HepG2 (cell line): Measurements from ENCODE around the gene GABRR3. TPM values are rescaled to one million over a fixed set of nuclear protein-coding genes. Genes with fewer than 3 reads are reported as not detected.

ENCODE experiments used
- BCLAF1 ChIP-seq: fragments of 450-650 bp; IDR thresholded peaks from 2 replicates; pipeline ENCODE4 v1.6.1; 2017; ENCODE audit warnings: mild to moderate bottlenecking
- GLMP ChIP-seq: sonication (generic); formaldehyde crosslinking; IDR thresholded peaks from 2 replicates; pipeline ENCODE4 v1.9.0; 2021; ENCODE audit warnings: missing genetic modification reagents, mild to moderate bottlenecking, borderline replicate concordance
- GZF1 ChIP-seq: sonication (generic); formaldehyde crosslinking; IDR thresholded peaks from 2 replicates; pipeline ENCODE4 v1.5.1; 2020; ENCODE audit warnings: mild to moderate bottlenecking, missing genetic modification reagents
- MATR3 ChIP-seq: sonication (generic); formaldehyde crosslinking; IDR thresholded peaks from 2 replicates; pipeline ENCODE4 v1.4.0; 2020; ENCODE audit warnings: missing genetic modification reagents
- MBNL3 ChIP-seq: fragments of 250-450 bp; sonication (Bioruptor Pico); conservative IDR thresholded peaks from 2 replicates; pipeline ENCODE4 v1.8.0; 2022; ENCODE audit warnings: mild to moderate bottlenecking, inconsistent platforms
- NFAT5 ChIP-seq: sonication (generic); formaldehyde crosslinking; IDR thresholded peaks from 2 replicates; pipeline ENCODE4 v1.4.0; 2020; ENCODE audit warnings: missing genetic modification reagents
- NFIB ChIP-seq: sonication (generic); formaldehyde crosslinking; IDR thresholded peaks from 2 replicates; pipeline ENCODE4 v1.9.0; 2021; ENCODE audit warnings: missing genetic modification reagents, mild to moderate bottlenecking, borderline replicate concordance
- PHF21A ChIP-seq: sonication (generic); formaldehyde crosslinking; IDR thresholded peaks from 2 replicates; pipeline ENCODE4 v1.5.0; 2020; ENCODE audit warnings: mild to moderate bottlenecking, missing genetic modification reagents
- RBM39 ChIP-seq: fragments of 200-400 bp; formaldehyde crosslinking; IDR thresholded peaks from one replicate; pipeline ENCODE4 v1.6.1; 2018; ENCODE audit warnings: antibody characterized with exemption, mild to moderate bottlenecking, low read depth, low read length; ENCODE audit not compliant: poor library complexity, severe bottlenecking
- THAP7 ChIP-seq: sonication (generic); formaldehyde crosslinking; IDR thresholded peaks from 2 replicates; pipeline ENCODE4 v1.8.1; 2023; ENCODE audit warnings: mild to moderate bottlenecking, missing genetic modification reagents
- ZFAT ChIP-seq: sonication (generic); formaldehyde crosslinking; conservative IDR thresholded peaks from 2 replicates; pipeline ENCODE4 v1.8.1; 2023; ENCODE audit warnings: missing genetic modification reagents, inconsistent platforms
- ZIK1 ChIP-seq: sonication (generic); formaldehyde crosslinking; IDR thresholded peaks from 2 replicates; pipeline ENCODE4 v1.5.0; 2020; ENCODE audit warnings: mild to moderate bottlenecking, low read depth, missing genetic modification reagents, borderline replicate concordance
- ZMYM2 ChIP-seq: sonication (generic); formaldehyde crosslinking; IDR thresholded peaks from 2 replicates; pipeline ENCODE4 v1.8.0; 2022; ENCODE audit warnings: mild to moderate bottlenecking, missing genetic modification reagents
- ZNF205 ChIP-seq: IDR thresholded peaks from 2 replicates; pipeline ENCODE4 v1.6.1; 2018; ENCODE audit warnings: missing biosample characterization, missing genetic modification reagents
- ZNF253 ChIP-seq: sonication (generic); formaldehyde crosslinking; IDR thresholded peaks from 2 replicates; pipeline ENCODE4 v1.8.0; 2022; ENCODE audit warnings: mild to moderate bottlenecking, missing genetic modification reagents, borderline replicate concordance
- ZNF543 ChIP-seq: sonication (generic); formaldehyde crosslinking; IDR thresholded peaks from 2 replicates; pipeline ENCODE4 v1.4.0; 2020; ENCODE audit warnings: mild to moderate bottlenecking, missing genetic modification reagents
- ZNF558 ChIP-seq: sonication (generic); formaldehyde crosslinking; IDR thresholded peaks from 2 replicates; pipeline ENCODE4 v1.9.0; 2022; ENCODE audit warnings: mild to moderate bottlenecking, missing genetic modification reagents, borderline replicate concordance
- polyA plus RNA-seq, 8 experiments: library from polyadenylated mRNA; depleted of rRNA in 3 of 8; stranded (reverse) in 7 of 8; unstranded in 1 of 8; fragments of >200 nt; fragmentation: Illumina TruSeq in 4 of 8; extraction: Trizol in 4 of 8; gene quantifications; 2 replicates each; pipeline versions ENCODE4 v1.2.1 to v1.2.3, GENCODE V29; 2011 to 2016; ENCODE audit warnings: low read depth in 4 of 8, missing spikeins in 1 of 8, mixed read lengths in 1 of 8; ENCODE audit not compliant: insufficient read depth in 1 of 8
- total RNA-seq, 5 experiments: library from RNA; depleted of rRNA; stranded (reverse); fragments of >200 nt; fragmentation: Illumina TruSeq; extraction: Trizol; gene quantifications; 2 replicates each; pipeline ENCODE4 v1.2.3, GENCODE V29; 2016; ENCODE audit warnings: low read depth in 1 of 5

GABRR3 gene
- total and polyA plus RNA-seq, 2 of the 13 experiments (the other 11 are each of a cell fraction or from before 2014, with no cell fraction given), result 0.42 to 0.83 TPM

- 0 out of 2 replicates have a peak, but pooled peaks have one; percentile 39 for TF ChIP-seq NFAT5
- no peak for TF ChIP-seq ZNF558 (CRISPR knock-in tag)
- no peak for TF ChIP-seq MBNL3 (CRISPR knock-in tag)
- no peak for TF ChIP-seq BCLAF1
- no peak for TF ChIP-seq GLMP (CRISPR knock-in tag)
- TF ChIP-seq ZMYM2 (CRISPR knock-in tag), result peak; percentile 27; the same call in 1 of the 2 replicates
- TF ChIP-seq NFIB (CRISPR knock-in tag), result no peak
- TF ChIP-seq ZNF543 (CRISPR knock-in tag), result no peak
- no peak for TF ChIP-seq PHF21A (CRISPR knock-in tag)
- TF ChIP-seq ZFAT (CRISPR knock-in tag), result no peak
- TF ChIP-seq RBM39, result no peak
- no peak for TF ChIP-seq THAP7 (CRISPR knock-in tag)
- TF ChIP-seq MATR3, result no peak
- TF ChIP-seq ZNF205 (CRISPR knock-in tag), result no peak
- no peak for TF ChIP-seq ZIK1 (CRISPR knock-in tag)
- no peak for TF ChIP-seq ZNF253
- 0 out of 2 replicates have a peak, but pooled peaks have one; percentile 33 for TF ChIP-seq GZF1 (CRISPR knock-in tag)
Measured at GRCh38 chr3:97971679-97972567, 63.2 kb downstream of the GABRR3 start, which contains the start of gene RIOX2 (continued).
